BLaER1 treated with 17β-estradiol and CSF1 and Interleukin-3, amounts not matched to agents 10 nM and 100 nM (cell line): ENCODE measurements around the gene FHIT.

Source experiments
- H3K27ac ChIP-seq, 11 experiments: shearing (Covaris generic); formaldehyde crosslinking; 2 replicates each; pipeline ENCODE4 v1.8.1; 2022
- H3K27me3 ChIP-seq, 11 experiments: shearing (Covaris generic); formaldehyde crosslinking; 2 replicates each; pipeline ENCODE4 v1.8.1; 2022
- H3K36me3 ChIP-seq, 11 experiments: shearing (Covaris generic); formaldehyde crosslinking; 2 replicates each; pipeline ENCODE4 v1.8.1; 2022
- H3K4me1 ChIP-seq, 10 experiments: shearing (Covaris generic); formaldehyde crosslinking; 2 replicates each; pipeline ENCODE4 v1.8.1; 2022
- H3K4me2 ChIP-seq, 11 experiments: shearing (Covaris generic); formaldehyde crosslinking; 2 replicates each; pipeline ENCODE4 v1.8.1; 2022
- H3K4me3 ChIP-seq, 10 experiments: shearing (Covaris generic); formaldehyde crosslinking; 2 replicates each; pipeline ENCODE4 v1.8.1; 2022
- H3K9ac ChIP-seq, 11 experiments: shearing (Covaris generic); formaldehyde crosslinking; 2 replicates each; pipeline ENCODE4 v1.8.1; 2022
- H3K9me3 ChIP-seq, 11 experiments: shearing (Covaris generic); formaldehyde crosslinking; replicated peaks in 1 of 11; 2 replicates each; pipeline ENCODE4 v1.8.1; 2022
- H4K20me1 ChIP-seq, 11 experiments: shearing (Covaris generic); formaldehyde crosslinking; 2 replicates each; pipeline ENCODE4 v1.8.1; 2022
- Cebpa-rat ChIP-seq, 11 experiments: shearing (Covaris generic); IDR thresholded peaks; 2 replicates each; pipeline ENCODE4 v1.8.1; 2022

FHIT gene

DNA sequence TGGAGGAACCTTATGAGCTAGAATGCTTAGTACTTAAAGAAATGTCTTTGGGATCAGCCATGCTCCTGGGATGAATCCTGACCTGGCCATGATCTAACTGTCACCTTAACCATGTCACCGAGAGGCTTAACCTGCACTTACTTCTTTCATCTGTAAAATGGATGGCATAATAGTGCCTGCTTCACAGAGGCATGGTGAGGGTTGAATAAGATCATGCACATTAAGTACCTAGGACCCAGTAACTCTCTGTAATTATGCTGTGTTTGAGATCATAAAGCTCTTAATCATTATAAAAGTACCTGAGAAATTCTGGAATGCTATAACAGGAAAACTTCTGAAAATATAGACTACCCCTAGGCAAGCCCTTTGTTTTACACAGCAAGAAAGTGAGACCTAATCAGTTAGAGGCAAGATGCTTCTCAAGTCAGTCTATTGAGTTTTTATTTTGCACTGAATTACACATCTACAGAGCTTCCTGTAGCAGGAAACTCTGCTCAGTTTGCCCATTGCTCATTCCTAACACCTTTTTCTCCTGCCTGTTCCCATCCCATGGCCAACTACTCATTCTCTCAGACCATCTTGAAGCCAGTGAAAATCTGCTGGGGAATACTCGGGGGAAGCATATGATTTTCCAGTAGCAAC lies 1185.9 kb downstream of the FHIT start:
- H3K9ac ChIP-seq = no peak overlapping the region
- H3K4me2 ChIP-seq = no peak overlapping the region
- H3K27ac ChIP-seq = no peak overlapping the region
- no peak for TF ChIP-seq Cebpa-rat (IDR thresholded peaks at IDR 0.05)
- no peaks in the 10 kb centered on the region for H4K20me1 ChIP-seq
- peaks cover 0 to 18% (median 16%) of the 10 kb centered on the region in 11 experiments; a peak in 16 of 22 replicates for H3K9me3 ChIP-seq
- no peak overlapping the region for H3K4me3 ChIP-seq
- H3K27me3 ChIP-seq = no peaks in the 10 kb centered on the region
- peaks cover 0 to 13% (median under 1%) of the 10 kb centered on the region in 10 experiments; a peak in 9 of 20 replicates for H3K4me1 ChIP-seq
- H3K36me3 ChIP-seq = no peaks in the 10 kb centered on the region

GRCh38 chr3:60064210-60065178 lies 1186.8 kb downstream of the FHIT start:
- Histone ChIP-seq H3K4me1 (peaks cover 0 to 6% (median 0%) of the 10 kb centered on the region in 10 experiments; a peak in 1 of 20 replicates), H3K27me3 (no peaks in the 10 kb centered on the region), H3K36me3 (no peaks in the 10 kb centered on the region), H3K4me2 (no peak overlapping the region), H3K9ac (no peak overlapping the region), H3K27ac (no peak overlapping the region), H3K4me3 (no peak overlapping the region), H3K9me3 (peaks cover 0 to 16% (median 12%) of the 10 kb centered on the region in 11 experiments; a peak in 14 of 22 replicates), H4K20me1 (no peaks in the 10 kb centered on the region)
- no peak for TF ChIP-seq Cebpa-rat (IDR thresholded peaks at IDR 0.05)

- H3K4me1 ChIP-seq = no peaks in the 10 kb centered on the region
- H3K9ac ChIP-seq = no peak overlapping the region
- H3K4me3 ChIP-seq = no peak overlapping the region
- TF ChIP-seq Cebpa-rat (IDR thresholded peaks at IDR 0.05) = no peak
- no peaks in the 10 kb centered on the region for H4K20me1 ChIP-seq
- no peak overlapping the region for H3K27ac ChIP-seq
- no peaks in the 10 kb centered on the region for H3K27me3 ChIP-seq
- peaks cover 8 to 27% (median 18%) of the 10 kb centered on the region in 11 experiments; a peak in 15 of 22 replicates for H3K9me3 ChIP-seq
- H3K4me2 ChIP-seq = no peak overlapping the region
- H3K36me3 ChIP-seq = no peaks in the 10 kb centered on the region
Observed at GRCh38 chr3:60056404-60056803, 1194.8 kb downstream of the FHIT start.

GRCh38 chr3:60055765-60056164 lies 1195.5 kb downstream of the FHIT start:
- Histone ChIP-seq H3K9ac (no peak overlapping the region), H4K20me1 (no peaks in the 10 kb centered on the region), H3K27me3 (no peaks in the 10 kb centered on the region), H3K36me3 (no peaks in the 10 kb centered on the region), H3K27ac (no peak overlapping the region), H3K9me3 (peaks cover 8 to 27% (median 18%) of the 10 kb centered on the region in 11 experiments; a peak in 15 of 22 replicates), H3K4me3 (no peak overlapping the region), H3K4me2 (no peak overlapping the region), H3K4me1 (no peaks in the 10 kb centered on the region)
- TF ChIP-seq Cebpa-rat (IDR thresholded peaks at IDR 0.05) = no peak

GRCh38 chr3:60053526-60054265 lies 1197.6 kb downstream of the FHIT start:
- Histone ChIP-seq H3K36me3 (no peaks in the 10 kb centered on the region), H3K4me2 (no peak overlapping the region), H3K4me1 (no peaks in the 10 kb centered on the region), H3K4me3 (no peak overlapping the region), H4K20me1 (no peaks in the 10 kb centered on the region), H3K27me3 (no peaks in the 10 kb centered on the region), H3K27ac (no peak overlapping the region), H3K9ac (no peak overlapping the region), H3K9me3 (peaks cover 6 to 20% (median 17%) of the 10 kb centered on the region in 11 experiments; a peak in 15 of 22 replicates)
- no peak for TF ChIP-seq Cebpa-rat (IDR thresholded peaks at IDR 0.05)

DNA sequence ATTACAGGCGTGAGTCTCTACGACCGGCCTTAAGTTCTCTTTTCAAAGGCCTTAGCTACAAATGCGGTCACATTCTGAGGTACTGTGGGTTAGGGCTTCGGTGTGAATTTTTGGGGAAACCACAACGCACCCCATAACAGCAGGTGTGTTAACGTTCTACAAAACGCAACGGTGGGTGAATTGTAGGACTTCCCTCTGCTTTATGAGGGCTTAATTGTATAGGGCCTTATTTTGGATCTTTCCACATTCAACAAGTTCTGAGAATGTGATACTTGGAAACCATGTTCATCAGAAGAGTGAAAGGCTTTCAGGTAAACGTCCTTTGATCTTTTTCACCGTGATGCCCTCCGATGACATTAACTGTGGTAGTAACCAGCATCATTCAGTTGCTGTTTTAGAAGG lies 1202.8 kb downstream of the FHIT start:
- H3K36me3 ChIP-seq = no peaks in the 10 kb centered on the region
- H4K20me1 ChIP-seq = no peaks in the 10 kb centered on the region
- no peak for TF ChIP-seq Cebpa-rat (IDR thresholded peaks at IDR 0.05)

GRCh38 chr3:60047426-60048200 lies 1203.6 kb downstream of the FHIT start:
- peaks cover 12 to 22% (median 16%) of the 10 kb centered on the region in 11 experiments; a peak in 20 of 22 replicates for H3K9me3 ChIP-seq
- no peaks in the 10 kb centered on the region for H4K20me1 ChIP-seq
- no peaks in the 10 kb centered on the region for H3K4me1 ChIP-seq
- H3K27ac ChIP-seq = no peak overlapping the region
- no peaks in the 10 kb centered on the region for H3K27me3 ChIP-seq
- TF ChIP-seq Cebpa-rat (IDR thresholded peaks at IDR 0.05) = no peak
- no peak overlapping the region for H3K4me3 ChIP-seq
- no peak overlapping the region for H3K4me2 ChIP-seq
- no peaks in the 10 kb centered on the region for H3K36me3 ChIP-seq
- H3K9ac ChIP-seq = no peak overlapping the region

More for the DNA sequence above, 1202.8 kb downstream of the FHIT start:
- Histone ChIP-seq H3K27me3 (no peaks in the 10 kb centered on the region), H3K9me3 (peaks cover 12 to 22% (median 16%) of the 10 kb centered on the region in 11 experiments; a peak in 20 of 22 replicates), H3K9ac (no peak overlapping the region), H3K27ac (no peak overlapping the region), H3K4me2 (no peak overlapping the region), H3K4me3 (no peak overlapping the region), H3K4me1 (no peaks in the 10 kb centered on the region)

GRCh38 chr3:60046210-60046609 lies 1205.0 kb downstream of the FHIT start:
- H3K4me2 ChIP-seq = no peak overlapping the region
- H3K27ac ChIP-seq = no peak overlapping the region
- no peaks in the 10 kb centered on the region for H3K36me3 ChIP-seq
- no peaks in the 10 kb centered on the region for H4K20me1 ChIP-seq
- no peaks in the 10 kb centered on the region for H3K27me3 ChIP-seq
- H3K9me3 ChIP-seq = peaks cover 12 to 22% (median 16%) of the 10 kb centered on the region in 11 experiments; a peak in 20 of 22 replicates
- H3K4me1 ChIP-seq = no peaks in the 10 kb centered on the region
- no peak for TF ChIP-seq Cebpa-rat (IDR thresholded peaks at IDR 0.05)
- no peak overlapping the region for H3K4me3 ChIP-seq
- H3K9ac ChIP-seq = no peak overlapping the region
